ENCODE measurements around the gene MANEA. TPM values are rescaled to one million over a fixed set of nuclear protein-coding genes. Genes with fewer than 3 reads are reported as not detected.

MANEA gene
- total and polyA plus RNA-seq, 2 of the 8 experiments (the other 6 are each of a cell fraction or from before 2014, with no cell fraction given), result 2.8 to 10.4 TPM

GRCh38 chr6:95658886-95659285 lies 81.6 kb downstream of the MANEA start:
- Histone ChIP-seq H3K27me3 (replicated peaks in 1 of 4; ENCODE audit: control insufficient read depth in 3 of 4, extremely low read depth in 1 of 4, insufficient read depth in 3 of 4, low read length in 3 of 4) (no peaks in the 10 kb centered on the region), H3K27ac (ENCODE audit: low read depth, low read length) (no peak overlapping the region), H2BK5ac (ENCODE audit: low read depth, low read length) (no peak overlapping the region), H3K56ac (replicated peaks; ENCODE audit: insufficient read length, low read depth, low read length) (no peak overlapping the region), H4K20me1 (replicated peaks in 1 of 2; ENCODE audit: control insufficient read depth in 1 of 2, insufficient read depth in 2 of 2, low read length in 2 of 2) (no peaks in the 10 kb centered on the region), H3K36me3 (ENCODE audit: control insufficient read depth in 2 of 4, insufficient read depth in 4 of 4, low read length in 3 of 4) (no peaks in the 10 kb centered on the region), H4K5ac (ENCODE audit: insufficient read length, low read depth, low read length) (no peak overlapping the region), H2BK20ac (ENCODE audit: low read length) (no peak overlapping the region), H3K79me2 (ENCODE audit: control insufficient read depth in 1 of 2, insufficient read depth in 2 of 2, low read length in 2 of 2) (no peaks in the 10 kb centered on the region), H4K91ac (replicated peaks; ENCODE audit: insufficient read length, low read length) (no peak overlapping the region), H3K4me2 (ENCODE audit: insufficient read depth in 1 of 2, low read depth in 2 of 2, low read length in 2 of 2) (no peak overlapping the region), H4K8ac (ENCODE audit: extremely low read depth, insufficient read depth, low read length) (no peak overlapping the region), H2AFZ (ENCODE audit: low read length) (no peak overlapping the region), H3K4me3 (ENCODE audit: extremely low read depth in 1 of 4, insufficient read depth in 2 of 4, low read depth in 3 of 4, low read length in 4 of 4) (no peak overlapping the region), H2BK120ac (replicated peaks; ENCODE audit: low read depth, low read length) (no peak overlapping the region), H3K79me1 (ENCODE audit: low read depth, low read length) (no peaks in the 10 kb centered on the region), H3K9ac (replicated peaks in 1 of 4; ENCODE audit: extremely low read depth in 1 of 4, low read depth in 3 of 4, low read length in 3 of 4) (no peak overlapping the region), H2BK12ac (ENCODE audit: low read depth, low read length) (no peak overlapping the region), H3K18ac (ENCODE audit: extremely low read depth, low read length) (no peak overlapping the region), H2AK5ac (ENCODE audit: low read depth, low read length) (no peak overlapping the region), H3K14ac (ENCODE audit: insufficient read length) (no peak overlapping the region), H3K4me1 (replicated peaks in 1 of 4; ENCODE audit: control insufficient read depth in 3 of 4, insufficient read depth in 4 of 4, low read length in 3 of 4) (no peaks in the 10 kb centered on the region), H3K9me3 (ENCODE audit: insufficient read depth in 2 of 2, low read depth in 1 of 2, low read length in 1 of 2) (no peaks in the 10 kb centered on the region), H3K23ac (ENCODE audit: insufficient read length) (no peak overlapping the region), H3K4ac (replicated peaks; ENCODE audit: insufficient read length, low read depth, low read length) (no peak overlapping the region), H3K23me2 (ENCODE audit: low read depth, low read length) (0 out of 2 replicates have a peak, but pooled peaks cover 2% of the 10 kb centered on the region), H2BK15ac (ENCODE audit: low read length) (no peak overlapping the region)
- DNase-seq (ENCODE audit: low read depth in 1 of 2, low spot score in 2 of 2) (no peak), FAIRE-seq (no peak)
- no peak for TF ChIP-seq CBX8 (IDR thresholded peaks at IDR 0.05; ENCODE audit: borderline replicate concordance, low read depth, low read length)
- TF ChIP-seq EP300 (IDR thresholded peaks at IDR 0.05; ENCODE audit: borderline replicate concordance in 1 of 2, low read depth in 2 of 2, low read length in 2 of 2), result no peak
- no peak for TF ChIP-seq E2F6 (IDR thresholded peaks at IDR 0.05)
- TF ChIP-seq TBP (IDR thresholded peaks at IDR 0.05; ENCODE audit: low read depth, low read length), result no peak
- TF ChIP-seq EZH2 (IDR thresholded peaks at IDR 0.05; ENCODE audit: low read depth, low read length, severe bottlenecking), result no peak
- TF ChIP-seq RFX5 (IDR thresholded peaks at IDR 0.05; ENCODE audit: borderline replicate concordance, low read depth, low read length), result no peak
- no peak for TF ChIP-seq BCL11A (IDR thresholded peaks at IDR 0.05; ENCODE audit: low read depth in 2 of 2, low read length in 2 of 2)
- no peak for TF ChIP-seq SP4 (IDR thresholded peaks at IDR 0.05; ENCODE audit: low read length)
- TF ChIP-seq JUN (IDR thresholded peaks at IDR 0.05; ENCODE audit: low read depth, low read length), result no peak
- CTCF ChIA-PET (ENCODE audit: partially characterized antibody), result no interaction called here
- POLR2A ChIA-PET (ENCODE audit: partially characterized antibody), result no interaction called here
- WGBS, 2 experiments (ENCODE audit: extremely low coverage in 1 of 2, insufficient coverage in 1 of 2, insufficient read length in 1 of 2, insufficient replicate concordance in 2 of 2, low coverage in 1 of 2, low lambda C conversion rate in 2 of 2, missing lambda C conversion rate in 1 of 2), result 98% methylated on average over 2 of the region's 2 CpGs; no CpG with 5 or more reads in 1 of the 2 experiments
